ENCODE measurements around the gene PTPRJ.

The PTPRJ gene

DNA sequence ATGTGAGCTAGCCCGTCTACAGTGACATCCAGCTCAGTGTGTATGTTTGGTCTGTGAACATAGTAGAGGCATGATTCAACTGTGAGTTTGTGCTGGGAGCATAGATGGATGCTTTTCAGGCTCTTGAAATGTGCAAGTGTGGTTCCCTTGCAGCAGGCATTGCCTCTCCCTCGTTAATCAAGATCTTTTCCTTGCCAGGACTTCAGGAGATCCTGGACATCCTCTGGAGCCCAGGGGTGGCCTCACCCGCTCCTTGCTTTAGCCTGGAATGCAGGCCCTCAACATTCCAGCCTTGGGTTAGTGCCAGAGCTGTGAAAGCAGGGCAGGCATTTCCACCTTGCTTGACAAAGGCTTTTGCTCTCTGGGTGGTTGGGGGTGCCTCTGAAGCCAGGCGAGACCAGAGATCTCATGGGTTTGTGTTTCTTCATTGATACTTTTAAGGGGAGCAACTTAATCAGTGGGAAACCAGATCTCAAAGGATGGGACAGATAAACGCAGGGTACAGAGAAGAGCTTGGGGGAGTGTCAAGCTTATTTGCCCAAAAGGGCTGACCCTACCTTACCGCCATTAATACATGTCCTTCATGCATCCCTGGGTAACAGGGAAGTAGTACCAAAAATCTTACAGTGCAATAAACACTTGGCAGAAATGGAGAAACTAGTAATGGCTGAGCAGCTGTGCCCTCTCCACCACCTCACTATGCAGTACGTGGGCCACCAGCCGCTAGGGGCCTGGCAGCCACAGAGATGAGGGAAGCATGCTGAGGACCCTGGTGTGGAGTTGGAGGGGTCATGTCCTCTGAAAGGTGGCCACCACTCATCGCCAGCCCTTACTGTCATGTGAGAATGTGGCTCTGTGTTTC lies 72.1 kb downstream of the PTPRJ start:
- peak in 1 of 10 donors; percentile 62 for DNase-seq
- intact Hi-C loops (cut with DNase I): no loop called here

DNA sequence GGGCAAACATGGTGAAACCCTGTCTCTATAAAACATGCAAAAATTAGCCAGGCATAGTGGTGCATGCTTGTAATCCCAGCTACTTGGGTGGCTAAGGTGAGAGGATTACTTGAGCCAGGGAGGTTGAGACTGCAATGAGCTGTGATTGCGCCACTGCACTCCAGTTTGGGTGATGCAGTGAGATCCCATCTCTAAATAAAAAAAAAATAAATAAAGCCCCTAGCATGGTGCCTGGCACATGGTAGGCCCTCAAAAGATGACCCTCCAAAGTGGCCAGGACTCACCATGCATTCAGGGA lies 74.6 kb downstream of the PTPRJ start:
- peak in 1 of 10 donors; percentile 31 for DNase-seq
- intact Hi-C loops (cut with DNase I): no loop called here

DNA sequence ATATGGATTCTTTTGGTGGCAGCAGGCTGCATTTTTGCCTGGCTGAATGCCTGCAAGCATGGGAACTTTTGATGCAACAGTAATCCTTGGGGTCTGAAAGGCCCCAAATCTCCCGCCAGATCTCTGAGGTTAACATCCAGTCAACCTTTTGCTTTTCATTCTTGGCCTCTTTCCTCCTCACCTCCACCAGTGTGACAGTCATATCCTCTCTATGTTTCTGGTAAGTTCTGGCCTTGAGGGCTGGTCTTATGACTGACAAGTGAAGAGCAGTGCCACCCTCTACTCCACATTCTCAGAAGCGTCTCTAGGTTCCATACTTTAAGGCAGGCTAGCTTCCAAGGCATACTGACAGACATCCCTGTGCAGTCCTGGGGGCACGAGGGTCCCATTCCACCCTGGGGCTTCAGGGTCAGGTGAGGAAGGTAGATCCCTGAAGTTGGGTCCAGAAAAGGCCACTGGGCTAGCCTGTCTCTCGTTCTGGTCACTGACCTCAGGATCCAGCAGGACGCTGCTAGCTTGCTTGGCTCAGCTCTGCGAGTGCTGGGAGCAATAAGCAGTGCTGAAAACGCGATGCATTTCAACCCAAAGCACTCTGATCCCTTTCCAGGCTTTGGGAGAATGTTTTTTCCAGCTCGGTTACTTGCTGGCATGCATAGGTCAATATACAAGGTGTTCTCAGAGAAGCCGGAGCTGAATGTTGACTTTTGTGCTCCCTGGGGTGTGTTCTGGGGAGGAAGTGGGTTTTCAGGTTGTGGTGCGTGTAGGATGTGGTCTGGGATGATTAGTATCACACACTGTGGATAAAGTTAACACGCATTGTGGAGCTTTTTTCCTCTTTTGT lies 75.2 kb downstream of the PTPRJ start:
- DNase-seq: peak in 1 of 10 donors; percentile 52
- intact Hi-C loops (cut with DNase I): no loop called here

DNA sequence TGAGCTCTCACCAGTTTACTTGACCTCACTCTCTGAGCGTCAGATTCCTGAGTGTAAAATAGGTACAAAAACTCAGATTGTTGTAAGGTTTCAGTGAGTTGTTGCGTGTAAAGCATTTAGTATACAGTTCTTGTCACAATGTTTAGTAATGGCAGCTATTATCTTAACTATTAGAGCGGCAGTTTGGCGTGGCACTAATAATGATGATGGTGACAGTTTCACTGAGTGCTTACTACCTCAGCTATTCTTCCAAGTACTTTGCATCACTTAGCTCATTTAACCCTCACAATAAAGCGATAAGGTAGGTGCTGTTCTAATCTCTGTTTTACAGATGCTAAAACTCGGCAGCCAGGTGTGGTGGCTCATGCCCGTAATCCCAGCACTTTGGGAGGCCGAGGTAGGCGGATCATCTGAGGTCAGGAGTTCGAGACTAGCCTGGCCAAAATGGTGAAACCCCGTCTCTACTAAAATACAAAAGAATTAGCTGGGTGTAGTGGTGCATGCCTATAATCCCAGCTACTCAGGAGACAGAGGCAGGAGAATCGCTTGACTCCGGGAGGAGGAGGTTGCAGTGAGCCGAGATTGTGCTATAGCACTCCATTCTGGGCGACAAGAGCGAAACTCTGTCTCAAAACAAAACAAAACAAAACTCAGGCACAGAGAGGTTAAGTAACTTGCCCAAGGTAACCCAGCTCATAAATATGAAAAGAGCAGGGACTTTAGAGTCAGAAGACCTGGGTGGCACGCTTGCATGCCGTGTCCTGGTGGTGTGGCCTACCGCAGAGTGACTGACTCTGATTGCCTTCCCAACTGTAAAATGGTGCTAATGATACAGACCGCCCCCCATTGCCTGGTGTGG lies 76.2 kb downstream of the PTPRJ start:
- intact Hi-C loops (cut with DNase I): no loop called here
- peak in 1 of 10 donors; percentile 39 for DNase-seq

DNA sequence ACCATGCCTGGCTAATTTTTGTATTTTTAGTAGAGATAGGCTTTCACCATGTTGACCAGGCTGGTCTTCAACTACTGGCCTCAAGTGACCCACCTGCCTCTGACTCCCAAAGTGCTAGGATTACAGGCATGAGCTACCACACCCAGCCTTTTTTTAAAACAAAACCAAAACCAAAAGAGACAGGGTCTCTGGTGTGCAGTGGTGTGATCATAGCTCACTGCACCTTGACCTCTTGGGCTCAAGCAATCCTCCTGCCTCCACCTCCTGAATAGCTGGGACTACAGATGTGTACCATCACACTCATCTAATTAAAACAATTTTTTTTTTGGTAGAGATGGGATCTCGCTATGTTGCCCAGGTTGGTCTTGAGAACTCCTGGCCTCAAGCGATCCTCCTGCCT lies 77.7 kb downstream of the PTPRJ start:
- DNase-seq: no peak
- intact Hi-C loops (cut with DNase I): no loop called here

DNA sequence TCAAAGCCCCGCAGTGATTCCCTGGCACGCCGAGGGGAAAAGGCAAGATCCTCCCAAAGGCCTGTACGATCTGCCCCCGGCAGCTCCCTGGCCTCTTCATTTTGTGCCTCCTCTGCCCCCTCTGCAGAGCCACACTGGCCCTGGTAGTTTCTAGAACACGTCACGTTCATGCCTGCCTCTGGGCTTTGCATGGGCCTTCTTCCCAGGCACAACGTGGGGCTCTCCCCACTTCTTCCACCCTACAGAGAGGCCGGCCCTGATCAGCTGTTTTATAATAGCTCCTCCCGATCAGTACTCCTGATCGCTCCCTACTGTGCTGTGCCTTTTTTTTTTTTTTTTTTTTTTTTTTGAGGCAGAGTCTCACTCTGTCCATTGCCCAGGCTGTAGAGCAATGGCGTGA lies 78.4 kb downstream of the PTPRJ start:
- intact Hi-C loops (cut with DNase I): no loop called here
- peak in 2 of 10 donors; percentile 82 to 88 for DNase-seq

DNA sequence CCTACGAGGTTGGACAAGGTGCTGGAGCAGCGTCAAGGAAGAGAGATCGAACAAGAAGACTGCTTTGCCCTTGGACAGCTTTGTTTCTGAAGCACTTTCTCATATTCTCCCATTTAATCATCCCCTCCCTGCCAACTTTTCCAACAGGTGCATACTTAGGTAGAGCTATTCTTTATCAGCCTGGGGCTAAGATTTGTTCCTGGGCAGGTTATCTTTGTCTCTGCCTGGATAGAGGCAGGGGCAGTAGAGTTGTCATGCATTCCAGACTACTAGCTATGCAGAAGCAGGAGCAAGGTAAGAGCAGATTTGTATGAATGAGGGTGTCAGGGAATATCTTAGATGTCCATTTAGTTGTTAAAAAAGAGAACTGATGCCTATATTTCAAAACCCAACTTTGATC lies 82.3 kb downstream of the PTPRJ start:
- intact Hi-C loops (cut with DNase I): no loop called here
- DNase-seq: no peak

DNA sequence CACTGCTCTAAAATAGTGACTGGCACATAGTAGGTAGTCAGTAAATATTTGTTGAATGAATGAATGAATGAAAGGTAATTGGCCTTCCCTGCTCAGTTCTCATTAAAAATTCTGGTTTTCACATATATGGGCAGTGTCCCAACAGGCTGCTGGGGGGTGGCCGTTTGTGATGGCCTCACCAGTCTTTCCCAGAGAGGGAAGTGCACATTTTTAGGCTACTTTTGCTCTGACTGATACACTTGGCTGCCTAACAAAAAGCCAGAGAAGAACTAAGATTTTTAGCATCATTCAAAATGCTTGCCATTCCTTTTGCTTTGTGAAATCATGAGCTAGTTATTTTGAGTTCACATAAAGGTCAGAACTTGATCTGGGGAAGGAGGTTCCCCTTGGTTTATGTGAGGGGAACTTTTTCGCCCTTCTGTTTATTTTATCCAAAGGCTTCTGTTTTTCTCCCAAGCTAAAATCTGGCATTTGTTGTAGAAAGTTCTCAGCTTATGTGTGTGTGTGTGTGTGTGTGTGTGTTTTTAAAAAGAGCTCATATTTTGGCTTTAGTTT lies 83.1 kb downstream of the PTPRJ start:
- intact Hi-C loops (cut with DNase I): no loop called here
- peak in 1 of 10 donors; percentile 64 for DNase-seq

DNA sequence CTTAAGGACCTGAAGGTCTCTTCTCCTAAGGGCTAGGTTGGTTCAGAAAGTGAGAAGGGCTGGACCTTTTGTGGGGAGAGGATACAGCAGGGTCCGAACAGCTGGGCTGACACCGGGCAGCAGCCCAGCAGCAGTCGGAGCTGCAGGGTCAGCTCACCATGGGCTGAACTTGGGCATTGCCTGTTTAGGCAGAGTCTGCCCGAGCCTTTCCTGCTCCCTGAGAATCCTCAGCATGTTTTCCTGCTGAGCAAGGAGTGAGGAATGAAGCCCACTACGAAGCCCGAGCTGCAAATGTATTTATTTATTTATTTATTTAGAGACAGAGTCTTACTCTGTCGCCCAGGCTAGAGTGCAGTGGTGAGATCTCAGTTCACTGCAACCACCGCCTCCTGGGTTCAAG lies 83.9 kb downstream of the PTPRJ start:
- peak in 1 of 10 donors; percentile 73 for DNase-seq

DNA sequence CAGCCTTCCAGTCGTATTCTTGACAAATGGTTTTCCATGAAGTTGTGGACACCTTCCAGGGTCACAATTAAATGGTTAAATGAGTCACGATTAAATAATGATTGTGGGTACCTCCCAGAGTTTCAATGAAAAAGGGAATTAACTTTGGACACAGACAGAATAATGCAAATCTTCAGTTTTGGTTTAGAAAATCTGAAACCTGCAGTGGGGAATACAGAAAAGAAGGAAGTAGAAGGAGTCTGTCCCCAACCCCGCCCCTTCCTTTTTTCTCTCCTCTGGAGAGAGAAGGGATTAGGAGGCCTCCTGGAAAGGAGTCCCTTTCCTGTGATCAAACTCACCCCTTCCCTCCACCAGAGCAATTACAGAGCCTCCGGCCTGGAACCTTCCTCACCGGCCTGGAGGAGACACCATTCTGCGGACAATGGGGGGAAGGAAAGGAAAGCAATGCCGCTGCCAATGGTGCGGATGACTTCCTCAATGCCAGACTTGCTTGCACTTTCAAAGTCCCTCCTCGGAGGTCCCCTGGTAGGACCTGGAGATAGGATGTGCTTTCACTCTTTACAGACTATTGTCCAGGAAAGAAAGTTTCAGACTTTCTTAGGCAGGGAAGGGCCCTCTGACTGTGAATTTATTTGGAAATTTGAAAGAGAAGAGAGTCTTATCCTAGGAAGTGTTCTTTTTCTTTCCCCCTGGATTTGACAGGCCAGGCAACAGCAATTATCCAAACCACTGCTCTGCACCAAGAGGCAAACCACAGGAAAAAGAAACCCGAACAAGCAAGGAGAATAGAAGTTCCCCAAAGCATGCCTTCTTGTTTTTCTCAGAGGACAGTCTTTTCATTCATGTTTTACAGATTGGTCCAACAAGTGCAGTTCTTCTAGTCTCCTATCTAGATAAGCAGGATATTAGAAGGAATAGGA lies 86.8 kb downstream of the PTPRJ start:
- peak in 1 of 10 donors; percentile 60 for DNase-seq
- intact Hi-C loops (cut with DNase I): no loop called here

More for the DNA sequence above, 83.9 kb downstream of the PTPRJ start:
- intact Hi-C loops (cut with DNase I): no loop called here

DNA sequence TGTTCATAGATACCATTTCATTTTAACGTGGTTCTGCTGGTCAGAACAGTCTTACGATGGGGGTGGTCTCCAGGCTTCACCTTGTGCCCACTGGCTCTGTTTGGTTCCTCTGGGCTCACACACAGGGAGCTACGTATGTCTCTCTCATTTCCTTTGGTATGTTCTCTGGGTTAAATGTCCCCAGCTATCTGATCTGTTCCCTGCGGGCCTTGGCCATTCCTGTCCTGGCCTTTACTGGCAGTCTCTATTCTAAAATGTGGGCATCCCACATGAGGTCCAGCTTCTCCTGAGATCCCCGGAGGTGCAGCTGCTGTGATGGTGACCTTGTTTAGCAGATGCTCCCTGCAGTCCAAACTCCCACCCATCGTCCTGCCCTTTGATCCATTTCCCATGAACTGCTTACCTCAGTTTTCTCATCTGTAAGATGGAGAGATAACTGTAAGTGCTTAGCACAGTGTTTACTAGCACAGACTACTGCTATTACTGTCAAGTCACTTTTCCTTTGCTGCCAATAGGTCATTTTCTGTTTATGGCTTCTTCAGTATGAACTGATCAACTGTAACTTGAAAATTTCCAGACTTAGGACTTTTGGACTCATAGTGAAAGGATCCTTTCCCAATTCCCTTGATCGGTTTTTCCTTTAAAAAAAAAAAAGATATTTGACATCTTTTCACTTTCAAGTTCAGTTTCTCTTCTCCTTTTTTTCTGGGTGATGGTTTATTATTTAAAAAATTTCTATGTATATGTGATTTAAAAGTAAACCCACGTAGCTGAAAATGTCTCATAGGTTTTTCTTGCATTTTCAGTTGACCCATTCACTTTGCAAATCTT lies 92.9 kb downstream of the PTPRJ start:
- intact Hi-C loops (cut with DNase I): no loop called here
- DNase-seq: peak in 1 of 10 donors; percentile 34

DNA sequence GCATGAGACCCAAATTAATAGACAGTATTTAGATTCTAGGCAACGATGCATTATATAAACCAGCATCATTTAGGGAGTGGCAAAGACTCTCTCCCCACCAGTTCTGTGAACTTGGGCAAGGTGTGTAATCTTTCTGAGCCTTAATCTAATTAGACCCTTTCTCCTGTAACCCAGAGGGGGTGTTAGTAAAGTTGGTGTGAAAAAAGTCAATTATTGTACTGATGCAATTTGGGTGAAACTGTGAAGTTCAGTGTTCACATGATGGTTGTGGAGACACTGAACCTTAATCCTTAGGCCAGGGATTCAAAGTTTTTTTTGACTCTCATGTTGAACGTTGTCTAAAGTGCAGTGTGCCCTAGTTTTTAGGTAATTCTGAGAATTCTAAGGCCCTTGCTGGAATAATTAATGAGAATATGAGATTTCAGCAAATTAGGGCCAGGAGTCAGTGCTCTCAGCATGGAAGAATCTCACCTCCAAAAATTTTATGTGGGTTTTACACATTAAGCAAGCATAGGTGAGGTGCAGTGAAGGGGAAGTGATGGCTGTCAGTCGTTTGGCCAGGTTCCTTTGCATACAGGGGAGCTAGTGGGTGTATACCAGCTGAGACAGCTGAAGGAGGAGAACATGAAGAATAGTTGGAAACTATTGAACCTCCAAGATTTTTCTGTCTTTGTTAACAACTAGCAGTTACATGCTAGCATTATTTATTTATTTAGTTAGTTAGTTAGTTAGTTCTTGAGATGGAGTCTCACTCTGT lies 94.2 kb downstream of the PTPRJ start:
- DNase-seq: peak in 1 of 10 donors; percentile 21
- intact Hi-C loops (cut with DNase I): no loop called here

DNA sequence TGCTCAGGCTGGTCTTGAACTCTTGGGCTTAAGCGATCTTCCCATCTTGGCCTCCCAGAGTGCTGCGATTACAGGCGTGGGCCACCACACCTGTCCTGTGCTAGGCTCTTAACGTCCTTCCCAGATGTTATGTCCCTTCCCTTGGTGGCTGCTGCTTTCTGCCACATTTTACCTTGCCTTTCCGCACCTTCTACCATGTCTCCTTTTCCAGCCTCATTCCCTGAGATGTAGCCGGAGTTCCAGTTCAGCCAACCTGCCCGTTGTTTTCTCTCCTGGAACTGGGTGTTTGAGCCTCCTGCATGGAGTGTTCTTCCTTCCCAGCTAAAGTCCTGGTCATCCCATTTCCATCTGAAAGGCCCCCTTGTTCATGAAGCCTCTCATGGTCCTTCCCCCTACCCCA lies 95.3 kb downstream of the PTPRJ start:
- intact Hi-C loops (cut with DNase I): no loop called here
- peak in 1 of 10 donors; percentile 14 for DNase-seq

DNA sequence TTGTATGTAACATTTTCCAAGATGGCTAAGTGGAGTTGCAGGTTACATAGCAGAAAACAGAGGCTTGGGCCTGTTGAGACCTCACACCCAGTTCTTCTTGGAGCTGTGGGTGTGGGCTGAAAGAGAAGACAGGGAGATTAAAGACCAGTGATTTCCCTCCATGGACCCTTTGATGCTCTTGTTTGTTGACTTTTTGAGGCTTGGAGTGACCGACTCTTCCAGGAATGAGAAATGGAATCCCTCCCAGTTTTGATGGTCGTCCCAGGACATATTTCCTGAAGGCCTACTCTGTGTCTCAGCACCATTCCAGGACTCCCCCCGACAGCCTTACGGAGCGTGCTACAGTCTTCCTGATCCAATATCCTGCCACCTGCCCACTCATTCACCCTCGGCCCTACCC lies 96.9 kb downstream of the PTPRJ start:
- DNase-seq: peak in 1 of 10 donors; percentile 12
- intact Hi-C loops (cut with DNase I): no loop called here

DNA sequence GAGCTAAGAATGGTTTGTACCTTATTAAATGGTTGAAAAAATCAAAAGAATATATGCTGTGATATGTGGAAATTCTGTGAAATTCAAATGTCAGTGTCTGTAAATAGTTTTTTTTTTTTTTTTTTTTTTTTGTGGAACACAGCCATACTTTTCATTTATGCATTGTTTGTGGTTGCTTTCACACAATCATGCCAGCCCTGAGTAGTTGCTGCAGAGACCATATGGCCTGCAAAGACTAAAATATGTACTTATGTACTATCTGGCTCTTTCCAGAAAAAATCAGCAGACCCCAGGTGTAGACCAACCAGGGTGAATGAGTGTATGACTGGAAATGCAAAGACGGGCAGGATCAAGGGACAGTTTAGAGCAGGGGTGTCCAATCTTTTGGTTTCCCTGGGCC lies 98.3 kb downstream of the PTPRJ start:
- intact Hi-C loops (cut with DNase I): no loop called here
- peak in 1 of 10 donors; percentile 15 for DNase-seq

DNA sequence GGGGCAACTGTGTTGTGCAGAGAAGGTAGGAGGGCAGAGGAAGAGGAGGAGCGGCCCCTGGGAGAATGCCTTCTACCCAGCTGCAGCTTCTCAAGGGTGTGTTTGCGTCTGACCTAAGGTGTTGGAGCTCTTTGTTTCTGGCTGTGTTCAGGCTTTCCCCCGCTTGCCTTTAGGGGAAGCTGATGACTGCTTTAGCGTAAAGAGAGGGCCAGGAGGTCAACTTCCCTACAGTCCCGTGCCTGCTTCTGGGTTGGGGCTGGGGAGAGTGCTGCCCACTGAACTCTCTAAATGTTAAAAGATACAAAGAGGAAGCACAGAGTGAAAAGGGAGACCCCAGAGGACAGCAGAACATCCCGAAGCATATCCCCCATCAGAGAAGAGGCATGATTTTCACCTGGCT lies 99.2 kb downstream of the PTPRJ start:
- peak in 1 of 10 donors; percentile 48 for DNase-seq
- intact Hi-C loops (cut with DNase I): no loop called here

DNA sequence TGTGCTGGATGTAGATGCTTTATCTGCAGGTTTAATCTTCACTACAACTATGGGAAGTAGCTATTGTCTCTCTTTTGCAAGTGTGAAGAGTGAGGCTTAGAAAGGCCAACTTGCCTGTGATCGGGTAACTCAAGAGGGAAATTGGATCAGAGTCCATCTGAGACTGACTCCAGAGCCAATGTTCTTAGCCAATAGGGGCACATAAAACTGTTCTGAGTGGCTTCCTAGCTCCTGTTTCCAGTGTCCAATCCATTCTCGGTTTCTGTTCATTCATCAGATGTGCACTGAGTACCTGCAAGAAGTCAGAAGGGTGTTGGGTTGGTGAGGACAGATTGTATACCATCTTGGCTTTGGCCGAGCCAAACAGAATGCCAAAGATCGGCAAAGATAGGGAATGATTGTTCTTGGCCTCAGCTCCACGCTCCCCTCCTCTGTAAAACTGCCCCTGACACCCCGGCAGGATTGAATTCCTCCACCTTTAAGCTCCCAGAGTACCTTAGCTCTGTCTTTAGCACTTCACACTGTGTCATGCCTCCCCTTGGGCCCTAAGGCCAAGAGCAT lies 100.0 kb downstream of the PTPRJ start:
- DNase-seq: peak in 1 of 10 donors; percentile 62
- intact Hi-C loops (cut with DNase I): no loop called here

Data from posterior cingulate gyrus (tissue), 11 donors.